HepG2 (cell line): ENCODE data around the gene ZNF275. TPM values are rescaled to one million over a fixed set of nuclear protein-coding genes. Genes with fewer than 3 reads are reported as not detected.

Experiments
- ATAC-seq: fragments of 200-7000 bp; cut with Tn5 transposase; 3 replicates; pipeline ENCODE4 v1.9.1; 2020; ENCODE audit warnings: mild to moderate bottlenecking, moderate library complexity
- BruUV-seq: library from RNA; stranded (reverse); fragments of 400-500 nt; replicated peaks from 2 replicates; lab custom pipeline; 2021; lab: Mats Ljungman, UMichigan
- CTCF ChIA-PET: fragments of 300-600 bp; formaldehyde crosslinking; extraction: SDS; loops from one replicate; lab custom pipeline; 2021; ENCODE audit warnings: low total read pairs, inconsistent platforms, low intra/inter-chr PET ratio; lab: Yijun Ruan, JAX
- POLR2A ChIA-PET: fragments of 350-600 bp; sonication (Branson Sonifier 250); formaldehyde crosslinking; loops from one replicate; lab custom pipeline; 2020; ENCODE audit warnings: antibody characterized with exemption, inconsistent platforms; lab: Yijun Ruan, JAX
- DNase-seq: peaks from one replicate; pipeline ENCODE4 v3.0.0-alpha.2; 2015; ENCODE audit warnings: low spot score
- FAIRE-seq: peaks from 3 replicates; lab custom pipeline; 2011; peaks lifted over from hg19 to GRCh38; lab: Jason Lieb, UNC
- H2AFZ ChIP-seq: one replicate; pipeline ENCODE4 v1.6.1; 2011; ENCODE audit warnings: low read length, inconsistent platforms
- H3K27ac ChIP-seq: fragments of 300-600 bp; 3 replicates; pipeline ENCODE4 v1.8.0; 2011; ENCODE audit warnings: mixed run types, mild to moderate bottlenecking, mixed read lengths, low read length, inconsistent platforms; ENCODE audit not compliant: insufficient read depth; ENCODE audit errors: extremely low read length
- H3K27me3 ChIP-seq, 2 experiments: fragments of 200-600 bp in 1 of 2; 2 replicates in 1 of 2; 3 replicates in 1 of 2; pipeline versions ENCODE4 v1.6.0 to v1.8.0; 2011; ENCODE audit warnings: low read length in 2 of 2, mild to moderate bottlenecking in 2 of 2, moderate library complexity in 2 of 2, inconsistent platforms in 1 of 2; ENCODE audit not compliant: insufficient read depth in 2 of 2, control insufficient read depth in 1 of 2
- H3K36me3 ChIP-seq, 2 experiments: fragments of 200-600 bp in 1 of 2; replicated peaks in 1 of 2; 2 replicates in 1 of 2; 3 replicates in 1 of 2; pipeline versions ENCODE4 v1.5.1 to v1.8.0; 2011; ENCODE audit warnings: low read length in 2 of 2, inconsistent platforms in 1 of 2; ENCODE audit not compliant: insufficient read depth in 2 of 2, control insufficient read depth in 1 of 2
- H3K4me1 ChIP-seq: 2 replicates; pipeline ENCODE4 v1.5.1; 2012; ENCODE audit warnings: low read length, inconsistent platforms; ENCODE audit not compliant: insufficient read depth
- H3K4me2 ChIP-seq: 2 replicates; pipeline ENCODE4 v1.6.0; 2011; ENCODE audit warnings: low read depth, low read length, inconsistent platforms
- H3K4me3 ChIP-seq, 3 experiments: fragments of 200-600 bp in 1 of 3; sonication (generic), shearing (Covaris generic) in 1 of 3; replicated peaks in 1 of 3; 2 replicates each; pipeline ENCODE4 v1.5.1; 2011 to 2016; ENCODE audit warnings: low read length in 3 of 3, inconsistent platforms in 2 of 3, low read depth in 2 of 3, mild to moderate bottlenecking in 2 of 3, control low read depth in 1 of 3, mixed read lengths in 1 of 3; ENCODE audit not compliant: insufficient read depth in 1 of 3
- H3K79me2 ChIP-seq: one replicate; pipeline ENCODE4 v1.6.1; 2011; ENCODE audit warnings: low read length, inconsistent platforms; ENCODE audit not compliant: insufficient read depth
- H3K9ac ChIP-seq: 2 replicates; pipeline ENCODE4 v1.6.0; 2011; ENCODE audit warnings: mild to moderate bottlenecking, low read depth, low read length, inconsistent platforms; ENCODE audit not compliant: insufficient read depth
- H3K9me3 ChIP-seq: 2 replicates; pipeline ENCODE4 v1.5.1; 2012; ENCODE audit warnings: mild to moderate bottlenecking, low read length
- H4K20me1 ChIP-seq: 2 replicates; pipeline ENCODE4 v1.6.0; 2011; ENCODE audit warnings: inconsistent platforms, mild to moderate bottlenecking, low read length, moderate library complexity; ENCODE audit not compliant: insufficient read depth
- CERS6 ChIP-seq: sonication (generic); formaldehyde crosslinking; IDR thresholded peaks from 2 replicates; pipeline ENCODE4 v1.5.0; 2020; ENCODE audit warnings: missing genetic modification reagents
- MTA3 ChIP-seq: sonication (generic); formaldehyde crosslinking; IDR thresholded peaks from 2 replicates; pipeline ENCODE4 v1.4.0; 2020; ENCODE audit warnings: missing genetic modification reagents
- NFRKB ChIP-seq: fragments of 450-650 bp; IDR thresholded peaks from 2 replicates; pipeline ENCODE4 v1.6.1; 2017
- ZBTB21 ChIP-seq: sonication (generic); formaldehyde crosslinking; IDR thresholded peaks from 2 replicates; pipeline ENCODE4 v1.4.0; 2020; ENCODE audit warnings: missing genetic modification reagents
- ZIK1 ChIP-seq: sonication (generic); formaldehyde crosslinking; IDR thresholded peaks from 2 replicates; pipeline ENCODE4 v1.5.0; 2020; ENCODE audit warnings: mild to moderate bottlenecking, low read depth, missing genetic modification reagents, borderline replicate concordance
- ZNF230 ChIP-seq: sonication (generic); formaldehyde crosslinking; IDR thresholded peaks from 2 replicates; pipeline ENCODE4 v1.4.0; 2020; ENCODE audit warnings: mild to moderate bottlenecking, missing genetic modification reagents
- ZNF343 ChIP-seq: sonication (generic); formaldehyde crosslinking; IDR thresholded peaks from 2 replicates; pipeline ENCODE4 v1.4.0; 2020; ENCODE audit warnings: mild to moderate bottlenecking, missing genetic modification reagents
- ZNF354B ChIP-seq: sonication (generic); formaldehyde crosslinking; IDR thresholded peaks from 2 replicates; pipeline ENCODE4 v1.8.0; 2022; ENCODE audit warnings: mild to moderate bottlenecking, missing genetic modification reagents
- ZNF660 ChIP-seq: sonication (generic); formaldehyde crosslinking; IDR thresholded peaks from 2 replicates; pipeline ENCODE4 v1.5.1; 2020; ENCODE audit warnings: mild to moderate bottlenecking, low read depth, missing genetic modification reagents, borderline replicate concordance
- ZNF709 ChIP-seq: sonication (generic); formaldehyde crosslinking; IDR thresholded peaks from 2 replicates; pipeline ENCODE4 v1.5.0; 2020; ENCODE audit warnings: mild to moderate bottlenecking, missing genetic modification reagents
- ZNF737 ChIP-seq: sonication (generic); formaldehyde crosslinking; IDR thresholded peaks from 2 replicates; pipeline ENCODE4 v1.5.0; 2020; ENCODE audit warnings: missing genetic modification reagents, mild to moderate bottlenecking, borderline replicate concordance
- WGBS: methylation state at CpG from one replicate; pipeline ENCODE4 v1.1.6; 2017; ENCODE audit warnings: low lambda C conversion rate; 5-methylcytosine and 5-hydroxymethylcytosine counted together
- in situ Hi-C: cut with HindIII; loops from 2 replicates; pipeline ENCODE4 v1.10.0; 2017; ENCODE audit warnings: low pct_unique_long_range_greater_than_20kb; ENCODE audit not compliant: extremely low pct_ligation_motif_present
- intact Hi-C: fragments of 100-400 bp; cut with micrococcal nuclease; formaldehyde crosslinking; loops from one replicate; pipeline ENCODE4 v1.10.0; 2022; ENCODE audit not compliant: unreplicated experiment
- polyA plus RNA-seq, 8 experiments: library from polyadenylated mRNA; depleted of rRNA in 3 of 8; stranded (reverse) in 7 of 8; unstranded in 1 of 8; fragments of >200 nt; fragmentation: Illumina TruSeq in 4 of 8; extraction: Trizol in 4 of 8; gene quantifications; 2 replicates each; pipeline versions ENCODE4 v1.2.1 to v1.2.3, GENCODE V29; 2011 to 2016; ENCODE audit warnings: low read depth in 4 of 8, missing spikeins in 1 of 8, mixed read lengths in 1 of 8; ENCODE audit not compliant: insufficient read depth in 1 of 8
- total RNA-seq, 5 experiments: library from RNA; depleted of rRNA; stranded (reverse); fragments of >200 nt; fragmentation: Illumina TruSeq; extraction: Trizol; gene quantifications; 2 replicates each; pipeline ENCODE4 v1.2.3, GENCODE V29; 2016; ENCODE audit warnings: low read depth in 1 of 5
- TF ChIP-seq, protein P1 (sequence below): sonication (generic); formaldehyde crosslinking; IDR thresholded peaks from 2 replicates; pipeline ENCODE4 v1.4.0; 2020; ENCODE audit warnings: missing genetic modification reagents
- TF ChIP-seq, protein P2 (sequence below): sonication (generic); formaldehyde crosslinking; IDR thresholded peaks from 2 replicates; pipeline ENCODE4 v1.4.0; 2020; ENCODE audit warnings: low read depth, missing genetic modification reagents
- TF ChIP-seq, protein P3 (sequence below): sonication (generic); formaldehyde crosslinking; IDR thresholded peaks from 2 replicates; pipeline ENCODE4 v1.5.0; 2020; ENCODE audit warnings: mild to moderate bottlenecking, missing genetic modification reagents, borderline replicate concordance

Gene ZNF275
- total and polyA plus RNA-seq, 2 of the 13 experiments (the other 11 are each of a cell fraction or from before 2014, with no cell fraction given): 6.4 to 11.8 TPM

GRCh38 chrX:153318811-153319210, 15.1 kb upstream of the ZNF275 start (continued):
- TF ChIP-seq, protein P1, sequence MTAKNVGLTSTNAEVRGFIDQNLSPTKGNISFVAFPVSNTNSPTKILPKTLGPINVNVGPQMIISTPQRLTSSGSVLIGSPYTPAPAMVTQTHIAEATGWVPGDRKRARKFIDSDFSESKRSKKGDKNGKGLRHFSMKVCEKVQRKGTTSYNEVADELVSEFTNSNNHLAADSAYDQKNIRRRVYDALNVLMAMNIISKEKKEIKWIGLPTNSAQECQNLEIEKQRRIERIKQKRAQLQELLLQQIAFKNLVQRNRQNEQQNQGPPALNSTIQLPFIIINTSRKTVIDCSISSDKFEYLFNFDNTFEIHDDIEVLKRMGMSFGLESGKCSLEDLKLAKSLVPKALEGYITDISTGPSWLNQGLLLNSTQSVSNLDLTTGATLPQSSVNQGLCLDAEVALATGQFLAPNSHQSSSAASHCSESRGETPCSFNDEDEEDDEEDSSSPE: no peak
- TF ChIP-seq ZBTB21 (CRISPR knock-in tag): no peak
- TF ChIP-seq CERS6 (CRISPR knock-in tag): no peak

GRCh38 chrX:153319295-153320046, 14.5 kb upstream of the ZNF275 start:
- ChIA-PET POLR2A (no interaction called here), CTCF (no interaction called here)
- no peak for FAIRE-seq
- intact Hi-C loops: no loop called here
- no peaks in the 10 kb centered on the region for H3K4me1 ChIP-seq
- BruUV-seq: no TSS peak
- H3K9me3 ChIP-seq: no peaks in the 10 kb centered on the region
- no peak overlapping the region for H3K27ac ChIP-seq
- no peaks in the 10 kb centered on the region for H4K20me1 ChIP-seq
- DNase-seq: no peak
- H3K9ac ChIP-seq: no peak overlapping the region
- no peak overlapping the region for H2AFZ ChIP-seq
- in situ Hi-C loops: no loop called here
- H3K4me2 ChIP-seq: no peak overlapping the region
- 94% methylated on average over 2 of the region's 33 CpGs for WGBS
- no peaks in the 10 kb centered on the region for H3K27me3 ChIP-seq
- H3K4me3 ChIP-seq: no peak overlapping the region
- no peak for ATAC-seq
- H3K79me2 ChIP-seq: no peaks in the 10 kb centered on the region
- no peaks in the 10 kb centered on the region for H3K36me3 ChIP-seq
- no peak for TF ChIP-seq NFRKB
- TF ChIP-seq MTA3 (CRISPR knock-in tag): no peak
- TF ChIP-seq, protein P2, sequence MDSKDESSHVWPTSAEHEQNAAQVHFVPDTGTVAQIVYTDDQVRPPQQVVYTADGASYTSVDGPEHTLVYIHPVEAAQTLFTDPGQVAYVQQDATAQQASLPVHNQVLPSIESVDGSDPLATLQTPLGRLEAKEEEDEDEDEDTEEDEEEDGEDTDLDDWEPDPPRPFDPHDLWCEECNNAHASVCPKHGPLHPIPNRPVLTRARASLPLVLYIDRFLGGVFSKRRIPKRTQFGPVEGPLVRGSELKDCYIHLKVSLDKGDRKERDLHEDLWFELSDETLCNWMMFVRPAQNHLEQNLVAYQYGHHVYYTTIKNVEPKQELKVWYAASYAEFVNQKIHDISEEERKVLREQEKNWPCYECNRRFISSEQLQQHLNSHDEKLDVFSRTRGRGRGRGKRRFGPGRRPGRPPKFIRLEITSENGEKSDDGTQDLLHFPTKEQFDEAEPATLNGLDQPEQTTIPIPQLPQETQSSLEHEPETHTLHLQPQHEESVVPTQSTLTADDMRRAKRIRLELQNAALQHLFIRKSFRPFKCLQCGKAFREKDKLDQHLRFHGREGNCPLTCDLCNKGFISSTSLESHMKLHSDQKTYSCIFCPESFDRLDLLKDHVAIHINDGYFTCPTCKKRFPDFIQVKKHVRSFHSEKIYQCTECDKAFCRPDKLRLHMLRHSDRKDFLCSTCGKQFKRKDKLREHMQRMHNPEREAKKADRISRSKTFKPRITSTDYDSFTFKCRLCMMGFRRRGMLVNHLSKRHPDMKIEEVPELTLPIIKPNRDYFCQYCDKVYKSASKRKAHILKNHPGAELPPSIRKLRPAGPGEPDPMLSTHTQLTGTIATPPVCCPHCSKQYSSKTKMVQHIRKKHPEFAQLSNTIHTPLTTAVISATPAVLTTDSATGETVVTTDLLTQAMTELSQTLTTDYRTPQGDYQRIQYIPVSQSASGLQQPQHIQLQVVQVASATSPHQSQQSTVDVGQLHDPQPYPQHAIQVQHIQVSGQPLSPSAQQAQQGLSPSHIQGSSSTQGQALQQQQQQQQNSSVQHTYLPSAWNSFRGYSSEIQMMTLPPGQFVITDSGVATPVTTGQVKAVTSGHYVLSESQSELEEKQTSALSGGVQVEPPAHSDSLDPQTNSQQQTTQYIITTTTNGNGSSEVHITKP (CRISPR knock-in tag): no peak
- no peak for TF ChIP-seq ZNF737 (CRISPR knock-in tag)
- TF ChIP-seq, protein P3, sequence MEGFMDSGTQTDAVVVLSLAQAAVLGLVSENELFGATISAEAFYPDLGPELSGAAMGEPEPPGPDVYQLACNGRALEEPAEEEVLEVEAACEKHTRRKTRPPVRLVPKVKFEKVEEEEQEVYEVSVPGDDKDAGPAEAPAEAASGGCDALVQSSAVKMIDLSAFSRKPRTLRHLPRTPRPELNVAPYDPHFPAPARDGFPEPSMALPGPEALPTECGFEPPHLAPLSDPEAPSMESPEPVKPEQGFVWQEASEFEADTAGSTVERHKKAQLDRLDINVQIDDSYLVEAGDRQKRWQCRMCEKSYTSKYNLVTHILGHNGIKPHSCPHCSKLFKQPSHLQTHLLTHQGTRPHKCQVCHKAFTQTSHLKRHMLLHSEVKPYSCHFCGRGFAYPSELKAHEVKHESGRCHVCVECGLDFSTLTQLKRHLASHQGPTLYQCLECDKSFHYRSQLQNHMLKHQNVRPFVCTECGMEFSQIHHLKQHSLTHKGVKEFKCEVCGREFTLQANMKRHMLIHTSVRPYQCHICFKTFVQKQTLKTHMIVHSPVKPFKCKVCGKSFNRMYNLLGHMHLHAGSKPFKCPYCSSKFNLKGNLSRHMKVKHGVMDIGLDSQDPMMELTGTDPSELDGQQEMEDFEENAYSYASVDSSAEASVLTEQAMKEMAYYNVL (CRISPR knock-in tag): no peak
- no peak for TF ChIP-seq ZIK1
- no peak for TF ChIP-seq ZNF230 (CRISPR knock-in tag)
- no peak for TF ChIP-seq ZNF343
- TF ChIP-seq ZNF709 (CRISPR knock-in tag): no peak
- no peak for TF ChIP-seq ZNF354B (CRISPR knock-in tag)
- no peak for TF ChIP-seq ZNF660 (CRISPR knock-in tag)
